ENCODE data around the gene UBL7. TPM values are rescaled to one million over a fixed set of nuclear protein-coding genes. Genes with fewer than 3 reads are reported as not detected.

UBL7 gene
- total RNA-seq, 1 experiment from 2014 or later = 65.3 TPM

- TF ChIP-seq REST (IDR thresholded peaks at IDR 0.05; ENCODE audit: low read depth) = no peak
- no peak for TF ChIP-seq SRF (IDR thresholded peaks at IDR 0.05; ENCODE audit: low read depth)
- no peak for TF ChIP-seq EGR1 (IDR thresholded peaks at IDR 0.05; ENCODE audit: low read depth)
- no peak for TF ChIP-seq RAD21 (IDR thresholded peaks at IDR 0.05; ENCODE audit: low read depth)
Observed at GRCh38 chr15:74411686-74412085, 49.3 kb downstream of the UBL7 start (continued).

- Histone ChIP-seq H2AFZ (ENCODE audit: low read depth, low read length, poor library complexity, severe bottlenecking) (no peak overlapping the region), H3K27ac (ENCODE audit: low read depth, low read length) (no peak overlapping the region), H3K9me2 (ENCODE audit: insufficient read depth) (no peaks in the 10 kb centered on the region), H3K79me2 (ENCODE audit: insufficient read depth, low read length) (no peaks in the 10 kb centered on the region), H3K36me3 (ENCODE audit: control insufficient read depth in 1 of 2, insufficient read depth in 2 of 2, low read length in 2 of 2) (peaks cover 0 to 29% of the 10 kb centered on the region in 2 experiments; a peak in 2 of 4 replicates), H4K20me1 (ENCODE audit: insufficient read depth) (no peaks in the 10 kb centered on the region), H3K27me3 (ENCODE audit: insufficient read depth, low read length) (no peaks in the 10 kb centered on the region), H3K9ac (ENCODE audit: low read length) (no peak overlapping the region), H3K4me3 (replicated peaks in 1 of 2; ENCODE audit: low read depth in 1 of 2, low read length in 2 of 2) (no peak overlapping the region), H3K4me1 (ENCODE audit: control insufficient read depth in 1 of 2, insufficient read depth in 2 of 2, low read length in 2 of 2) (peaks cover 18 to 40% of the 10 kb centered on the region in 2 experiments), H3K4me2 (ENCODE audit: low read length) (no peak overlapping the region), H3K9me3 (ENCODE audit: control insufficient read depth in 1 of 2, insufficient read depth in 1 of 2, low read depth in 1 of 2, low read length in 2 of 2) (no peaks in the 10 kb centered on the region)
- ATAC-seq (no peak), DNase-seq (ENCODE audit: low read depth, low spot score) (no peak)
- TF ChIP-seq ATF3 (IDR thresholded peaks at IDR 0.05) (no peak), ZNF274 (IDR thresholded peaks at IDR 0.05; ENCODE audit: low read depth, low read length) (no peak), POLR2A (IDR thresholded peaks at IDR 0.05; ENCODE audit: borderline replicate concordance, extremely low read depth, insufficient read depth, insufficient read length) (no peak), CTCF (IDR thresholded peaks at IDR 0.05 in 2 of 3, conservative IDR thresholded peaks at IDR 0.05 in 1 of 3; ENCODE audit: borderline replicate concordance in 1 of 3, insufficient read depth in 1 of 3, low read depth in 2 of 3, low read length in 2 of 3) (no peak)
- intact Hi-C loops (cut with micrococcal nuclease) = no loop called here
- POLR2A ChIA-PET = no interaction called here
- CTCF ChIA-PET = no interaction called here
- BruUV-seq (replicated peaks) = no TSS peak
- RAD21 ChIA-PET (ENCODE audit: low non-redundant PET in 1 of 2, low total read pairs in 2 of 2, uncharacterized antibody in 2 of 2, unreplicated experiment in 2 of 2) = no interaction called here
Observed at GRCh38 chr15:74410502-74410901, 50.5 kb downstream of the UBL7 start.
